ENCODE results near the gene NSUN5. TPM values are rescaled to one million over a fixed set of nuclear protein-coding genes. Genes with fewer than 3 reads are reported as not detected.

Gene NSUN5
- total and polyA plus RNA-seq, 2 donors (not counting 3 experiments of a cell fraction or from before 2014, with no cell fraction given) = 4.1 to 6.8 TPM

DNA sequence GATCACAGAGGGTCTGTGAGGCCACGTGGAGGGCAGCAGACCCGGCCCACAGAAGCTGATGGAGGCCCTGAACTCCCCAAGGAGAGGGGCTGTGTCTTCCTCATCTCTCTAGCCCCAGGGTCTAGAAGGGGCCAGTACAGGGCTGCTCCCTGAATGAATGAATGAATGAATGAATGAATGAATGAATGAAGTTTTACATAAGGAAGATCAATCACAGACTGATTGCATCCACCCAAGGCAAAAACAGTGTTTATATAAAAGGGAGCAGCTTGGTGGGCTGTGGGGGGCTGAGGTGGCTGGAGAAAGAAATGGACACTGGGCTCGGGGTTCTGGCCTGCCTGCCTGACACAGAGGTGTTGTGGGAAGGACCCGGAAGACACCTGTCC is 4.9 kb upstream of the NSUN5 start:
- no peak for FAIRE-seq
- TF ChIP-seq GATA2 (IDR thresholded peaks at IDR 0.05; ENCODE audit: insufficient read depth, insufficient read length, low read depth, low read length) (no peak), POLR2AphosphoS5 (IDR thresholded peaks at IDR 0.05; ENCODE audit: insufficient read depth, low read depth, low read length) (no peak), JUN (IDR thresholded peaks at IDR 0.05; ENCODE audit: borderline replicate concordance, insufficient read depth, insufficient read length, low read depth) (no peak), EZH2 (IDR thresholded peaks at IDR 0.05; ENCODE audit: borderline replicate concordance, low read depth, low read length, severe bottlenecking) (no peak), POLR2A (IDR thresholded peaks at IDR 0.05; ENCODE audit: low read depth, low read length) (no peak), MYC (IDR thresholded peaks at IDR 0.05; ENCODE audit: low read depth, low read length) (no peak), FOS (IDR thresholded peaks at IDR 0.05; ENCODE audit: borderline replicate concordance, insufficient read depth, low read length) (no peak)
- TF ChIP-seq, protein P1, sequence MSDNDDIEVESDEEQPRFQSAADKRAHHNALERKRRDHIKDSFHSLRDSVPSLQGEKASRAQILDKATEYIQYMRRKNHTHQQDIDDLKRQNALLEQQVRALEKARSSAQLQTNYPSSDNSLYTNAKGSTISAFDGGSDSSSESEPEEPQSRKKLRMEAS (IDR thresholded peaks at IDR 0.05; ENCODE audit: insufficient read depth, insufficient read length) = no peak
- TF ChIP-seq, protein P2, sequence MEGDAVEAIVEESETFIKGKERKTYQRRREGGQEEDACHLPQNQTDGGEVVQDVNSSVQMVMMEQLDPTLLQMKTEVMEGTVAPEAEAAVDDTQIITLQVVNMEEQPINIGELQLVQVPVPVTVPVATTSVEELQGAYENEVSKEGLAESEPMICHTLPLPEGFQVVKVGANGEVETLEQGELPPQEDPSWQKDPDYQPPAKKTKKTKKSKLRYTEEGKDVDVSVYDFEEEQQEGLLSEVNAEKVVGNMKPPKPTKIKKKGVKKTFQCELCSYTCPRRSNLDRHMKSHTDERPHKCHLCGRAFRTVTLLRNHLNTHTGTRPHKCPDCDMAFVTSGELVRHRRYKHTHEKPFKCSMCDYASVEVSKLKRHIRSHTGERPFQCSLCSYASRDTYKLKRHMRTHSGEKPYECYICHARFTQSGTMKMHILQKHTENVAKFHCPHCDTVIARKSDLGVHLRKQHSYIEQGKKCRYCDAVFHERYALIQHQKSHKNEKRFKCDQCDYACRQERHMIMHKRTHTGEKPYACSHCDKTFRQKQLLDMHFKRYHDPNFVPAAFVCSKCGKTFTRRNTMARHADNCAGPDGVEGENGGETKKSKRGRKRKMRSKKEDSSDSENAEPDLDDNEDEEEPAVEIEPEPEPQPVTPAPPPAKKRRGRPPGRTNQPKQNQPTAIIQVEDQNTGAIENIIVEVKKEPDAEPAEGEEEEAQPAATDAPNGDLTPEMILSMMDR (IDR thresholded peaks at IDR 0.05; ENCODE audit: extremely low read depth in 1 of 2, insufficient read depth in 1 of 2, low read depth in 1 of 2, low read length in 2 of 2) = no peak
- no peak overlapping the region for H3K4me2 ChIP-seq (ENCODE audit: insufficient read depth, low read length)
- no peak overlapping the region for H3K27ac ChIP-seq (ENCODE audit: insufficient read depth, low read depth, low read length)
- no peaks in the 10 kb centered on the region for H3K27me3 ChIP-seq (ENCODE audit: control insufficient read depth in 2 of 2, insufficient read depth in 2 of 2, low read length in 2 of 2)
- H3K9ac ChIP-seq (replicated peaks; ENCODE audit: extremely low read depth, insufficient read depth, low read length) = no peak overlapping the region
- no peaks in the 10 kb centered on the region for H3K9me3 ChIP-seq (replicated peaks; ENCODE audit: control insufficient read depth, insufficient read depth, low read length)
- ChIA-PET POLR2A (no interaction called here), CTCF (interaction anchor here (0.9 kb wide), 1 partner anchor 11 kb away, joined by 3 read pairs; no protein-coding TSS in a partner anchor)
- no peaks in the 10 kb centered on the region for H4K20me1 ChIP-seq (replicated peaks; ENCODE audit: control insufficient read depth, extremely low read depth, insufficient read depth, low read length)
- dilution Hi-C loops (cut with MboI; ENCODE audit: extremely low pct_ligation_motif_present, low sequenced_read_pairs) (no loop called here), intact Hi-C loops (cut with micrococcal nuclease) (no loop called here)
- H3K4me3 ChIP-seq (replicated peaks in 1 of 3; ENCODE audit: insufficient read depth in 1 of 3, low read depth in 1 of 3, low read length in 3 of 3) = no peak overlapping the region
- no TSS peak for BruUV-seq (replicated peaks)
- no peaks in the 10 kb centered on the region for H3K4me1 ChIP-seq (ENCODE audit: control insufficient read depth, extremely low read depth, insufficient read depth, low read length)
- H2AFZ ChIP-seq (ENCODE audit: low read depth, low read length) = no peak overlapping the region
- DNase-seq (ENCODE audit: low read depth, low spot score) = no peak
- H3K79me2 ChIP-seq (ENCODE audit: control insufficient read depth, insufficient read depth, low read length) = no peaks in the 10 kb centered on the region
- no peaks in the 10 kb centered on the region for H3K36me3 ChIP-seq (ENCODE audit: control insufficient read depth in 2 of 2, extremely low read depth in 1 of 2, insufficient read depth in 2 of 2, low read length in 2 of 2)
- no peaks in the 10 kb centered on the region for H3K9me1 ChIP-seq (replicated peaks; ENCODE audit: control insufficient read depth, extremely low read depth, insufficient read depth, low read length)
